LoVo (cell line): ENCODE data around the gene KRTAP5-1.

Experiments used
- DNase-seq: peaks from one replicate; pipeline ENCODE4 v3.0.0-alpha.2; 2016; ENCODE audit warnings: low spot score

KRTAP5-1 gene

GRCh38 chr11:1571760-1572196 lies 13.3 kb downstream of the KRTAP5-1 start:
- no peak for DNase-seq

DNA sequence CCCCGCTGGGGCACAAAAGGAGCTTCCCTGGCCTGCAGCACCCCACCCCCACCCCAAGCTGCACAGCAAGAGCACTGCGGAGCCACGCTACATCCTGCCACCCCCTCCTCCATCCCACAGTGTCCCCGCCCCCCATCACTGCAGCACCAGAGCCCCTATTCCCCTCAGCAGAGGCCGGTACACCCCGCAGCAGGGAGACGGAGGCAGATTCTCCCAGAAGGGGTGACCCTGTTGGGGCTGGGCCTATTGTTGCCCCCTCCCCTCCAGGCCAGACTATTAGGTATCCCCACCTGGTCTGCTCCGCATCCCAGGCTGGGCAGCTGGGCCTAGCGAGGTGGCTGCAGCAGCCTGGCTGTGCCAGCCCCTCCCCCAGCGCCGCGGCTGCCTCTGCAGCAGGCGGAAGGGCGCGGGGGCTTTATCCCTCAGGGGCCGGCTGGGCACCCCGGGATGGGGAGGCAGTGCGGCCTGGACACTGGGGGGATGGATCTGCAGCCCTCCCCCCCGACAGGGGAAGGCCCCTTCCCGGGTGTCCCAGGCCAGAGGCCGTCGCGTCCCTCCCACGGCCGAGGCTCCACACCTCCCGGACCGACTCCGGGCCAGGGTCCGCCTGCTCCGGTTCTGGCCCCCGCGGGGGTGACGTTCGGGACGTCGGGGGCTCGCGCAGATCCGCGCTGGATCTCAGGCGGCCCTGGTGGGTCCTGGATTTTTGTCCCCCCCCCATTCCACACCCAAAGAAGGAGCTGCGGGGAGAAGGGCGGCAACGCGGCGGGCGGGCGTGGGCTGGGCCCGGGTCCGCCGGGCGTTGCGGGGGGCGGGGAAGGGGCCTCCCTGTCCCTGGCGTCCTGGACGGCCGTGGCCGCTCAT lies 14.0 kb downstream of the KRTAP5-1 start:
- DNase-seq: no peak

- no peak for DNase-seq
These were observed 14.6 kb downstream of the KRTAP5-1 start for GRCh38 chr11:1570531-1570895.

GRCh38 chr11:1570001-1570453 lies 15.1 kb downstream of the KRTAP5-1 start:
- no peak for DNase-seq

DNA sequence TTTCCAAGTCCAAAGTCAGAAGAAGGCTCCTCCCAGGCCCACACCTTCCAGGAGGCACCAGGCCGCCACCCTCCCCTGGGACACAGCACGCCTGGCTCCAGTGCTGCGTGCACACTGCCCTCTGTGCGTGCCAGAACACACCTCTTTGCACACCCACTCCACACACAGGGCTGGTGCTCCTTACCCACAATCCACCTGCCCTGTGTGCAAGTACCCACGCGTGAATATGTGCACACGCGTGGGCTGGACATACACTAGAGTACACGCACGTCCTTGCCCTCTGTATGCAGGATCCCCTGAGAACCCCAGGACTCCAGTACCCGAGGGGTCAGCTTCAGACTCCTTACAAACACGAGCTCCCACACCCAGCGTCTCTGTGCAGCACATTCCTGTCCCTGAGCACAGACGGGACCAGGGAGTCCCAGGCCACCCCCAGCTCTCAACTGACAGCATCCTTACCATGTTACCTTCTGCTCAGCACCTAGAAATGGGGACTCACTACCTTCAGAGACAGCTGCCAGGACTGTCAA lies 15.8 kb downstream of the KRTAP5-1 start:
- DNase-seq: no peak

DNA sequence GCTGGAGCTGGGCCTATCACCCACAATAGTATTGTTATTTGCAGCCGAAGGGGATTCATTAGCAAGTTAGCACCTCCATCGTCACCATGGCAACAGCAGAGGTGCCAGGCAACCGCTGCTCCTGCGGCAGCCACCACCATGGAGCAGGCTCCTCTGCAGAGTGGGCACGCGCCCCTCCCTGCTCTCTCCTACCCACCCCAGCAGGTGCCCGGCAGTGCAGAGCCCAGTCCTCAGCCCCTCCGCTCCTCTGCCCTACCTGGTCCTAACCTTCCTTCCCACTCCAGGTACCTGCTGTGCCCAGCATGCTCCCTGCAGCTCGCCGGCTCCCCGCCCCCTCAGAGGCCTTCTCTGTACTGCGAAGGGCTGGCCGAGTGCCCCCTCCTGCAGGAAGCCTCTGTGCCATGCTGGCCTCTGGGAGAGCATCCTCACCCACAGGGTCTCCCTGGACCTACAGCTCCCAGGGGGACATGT lies 16.6 kb downstream of the KRTAP5-1 start:
- DNase-seq: no peak

DNA sequence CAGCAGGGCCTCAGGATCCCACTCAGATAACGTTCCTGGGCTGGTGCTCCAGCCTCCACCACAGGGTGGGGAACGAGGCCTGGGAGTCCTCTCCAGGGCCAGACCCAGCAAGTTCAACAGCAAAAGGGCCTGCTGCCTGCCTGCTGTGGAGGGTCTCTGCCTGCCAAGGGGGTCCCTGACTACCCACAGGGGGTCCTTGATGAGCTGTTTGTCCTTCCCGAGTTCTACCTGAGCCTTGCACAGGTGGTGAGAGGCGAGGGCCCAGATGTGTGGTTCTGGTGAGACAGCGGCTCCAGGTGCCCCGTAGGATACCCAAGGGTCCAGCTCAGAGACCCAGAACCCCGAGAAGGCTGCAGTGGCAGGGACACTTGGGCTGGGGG lies 17.4 kb downstream of the KRTAP5-1 start:
- no peak for DNase-seq

GRCh38 chr11:1567052-1567720 lies 17.9 kb downstream of the KRTAP5-1 start:
- DNase-seq: no peak

DNA sequence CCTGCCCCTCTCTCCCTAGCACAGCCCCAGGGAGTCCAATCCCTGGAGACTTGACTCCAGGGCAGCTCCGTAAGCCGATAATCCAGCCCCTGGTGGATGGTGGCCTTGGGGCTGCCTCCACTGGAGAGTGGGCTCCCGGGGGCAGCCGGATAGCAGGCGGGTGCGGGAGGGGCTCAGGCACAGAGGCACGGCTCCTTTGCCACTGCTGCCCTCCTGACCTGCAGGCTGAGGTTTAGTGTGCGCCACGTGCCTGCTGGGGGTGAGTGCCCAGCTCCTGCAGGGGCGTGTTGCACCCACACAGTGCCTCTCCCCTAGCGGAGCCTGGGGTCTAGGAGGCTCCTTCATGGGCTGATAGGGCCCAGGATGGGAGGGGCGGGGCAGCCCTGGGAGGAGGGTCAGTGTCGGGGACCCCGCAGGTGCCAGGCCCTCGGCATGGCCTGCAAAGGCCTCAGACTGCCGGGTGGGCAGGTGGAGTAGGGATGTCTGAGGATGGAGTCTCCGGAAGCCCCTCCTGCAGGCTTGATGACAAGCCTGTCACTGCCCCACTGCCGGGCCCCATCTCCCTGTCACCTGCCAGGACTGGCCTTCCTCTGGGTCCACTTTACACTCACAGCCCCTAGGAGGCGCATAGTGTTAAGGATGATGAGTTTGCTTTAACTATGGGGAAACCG lies 18.6 kb downstream of the KRTAP5-1 start:
- no peak for DNase-seq

- DNase-seq: no peak
These were observed 19.2 kb downstream of the KRTAP5-1 start for GRCh38 chr11:1565904-1566247.

- no peak for DNase-seq
These were observed 19.7 kb downstream of the KRTAP5-1 start for GRCh38 chr11:1565173-1565903.

DNA sequence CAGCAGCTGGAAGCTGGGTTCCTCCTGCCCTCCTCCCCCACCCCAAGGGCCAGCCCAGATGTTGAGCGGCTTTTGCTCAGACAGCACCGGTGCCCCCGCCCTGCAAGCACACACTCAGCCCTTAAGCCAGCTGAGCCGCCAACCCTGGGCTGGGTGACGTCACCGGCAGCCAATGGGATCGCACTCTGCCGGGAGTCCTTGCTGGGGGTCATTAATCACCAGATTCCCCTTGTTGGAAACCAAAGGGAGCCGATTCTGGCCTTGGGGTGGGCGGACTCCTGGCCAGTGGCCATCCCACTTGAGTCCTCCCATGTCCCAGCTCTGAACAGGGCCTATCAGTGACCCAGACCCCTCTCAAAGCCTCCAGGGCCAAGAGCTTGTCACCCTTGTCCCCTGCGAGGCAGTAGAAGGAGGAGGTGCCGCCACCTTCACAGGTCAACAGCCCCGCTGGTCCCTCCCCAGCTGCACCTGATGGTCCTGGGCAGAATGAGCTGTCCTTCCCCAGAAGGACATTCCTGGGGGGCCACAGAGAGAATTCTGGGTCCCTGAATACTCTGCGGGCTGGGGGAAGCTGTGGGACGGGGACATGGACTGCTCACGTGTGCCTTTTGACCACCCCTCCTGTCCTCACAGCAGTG lies 20.4 kb downstream of the KRTAP5-1 start:
- no peak for DNase-seq

- no peak for DNase-seq
These were observed 21.2 kb downstream of the KRTAP5-1 start for GRCh38 chr11:1563697-1564534.

DNA sequence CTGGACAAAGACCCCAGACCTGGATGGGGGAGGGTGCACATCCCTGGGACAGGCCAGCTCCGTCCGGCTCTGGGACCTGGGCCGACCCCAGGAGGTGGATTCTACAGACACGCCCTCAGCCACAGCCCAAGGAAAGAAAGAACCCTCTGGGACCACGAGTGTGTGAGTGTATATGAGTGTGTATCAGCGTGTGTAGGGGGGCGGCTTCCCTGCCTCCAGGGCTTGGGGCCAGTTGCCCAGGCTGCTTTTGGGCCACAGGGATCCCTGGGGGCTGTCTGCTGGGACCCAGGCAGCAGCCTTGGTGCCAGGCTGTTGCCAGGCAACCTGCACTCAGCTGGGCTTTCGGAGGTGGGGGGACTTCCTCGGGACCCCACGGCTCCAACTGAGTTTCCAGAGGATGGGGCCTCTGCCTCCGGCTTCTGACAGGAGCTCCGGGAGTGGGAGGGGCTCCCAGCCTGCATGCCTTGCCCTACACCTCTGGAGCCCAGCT lies 21.9 kb downstream of the KRTAP5-1 start:
- DNase-seq: no peak

DNA sequence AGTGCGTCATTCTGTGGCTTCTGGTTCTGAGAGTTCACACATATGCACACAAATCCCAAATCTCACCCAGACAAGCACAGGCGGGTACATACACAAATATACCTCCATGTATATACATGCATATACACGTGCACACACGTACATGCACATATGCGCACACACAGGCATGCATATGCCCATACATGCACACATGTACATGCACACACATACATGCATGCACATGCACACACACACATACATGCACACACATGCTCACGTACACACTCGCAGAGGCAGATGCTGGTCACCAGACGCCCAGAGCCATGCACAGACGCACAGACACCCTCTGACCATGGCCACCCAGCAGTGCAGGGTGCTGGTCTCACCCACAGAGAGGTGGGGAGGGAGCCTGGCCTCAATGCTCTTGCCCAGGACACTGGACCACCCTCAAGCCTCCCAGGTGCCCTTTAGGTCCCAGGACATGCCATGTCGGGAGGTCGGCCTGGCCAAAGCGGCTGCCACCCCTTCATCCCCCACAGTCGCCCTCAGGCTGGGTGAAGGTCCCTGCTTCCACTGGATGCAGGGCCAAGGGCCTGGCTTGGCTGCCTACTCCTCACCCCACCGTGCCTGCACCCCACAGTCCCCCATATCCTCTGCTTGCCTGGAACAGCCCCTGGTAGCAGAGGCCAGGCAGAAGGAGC lies 22.5 kb downstream of the KRTAP5-1 start:
- DNase-seq: no peak

DNA sequence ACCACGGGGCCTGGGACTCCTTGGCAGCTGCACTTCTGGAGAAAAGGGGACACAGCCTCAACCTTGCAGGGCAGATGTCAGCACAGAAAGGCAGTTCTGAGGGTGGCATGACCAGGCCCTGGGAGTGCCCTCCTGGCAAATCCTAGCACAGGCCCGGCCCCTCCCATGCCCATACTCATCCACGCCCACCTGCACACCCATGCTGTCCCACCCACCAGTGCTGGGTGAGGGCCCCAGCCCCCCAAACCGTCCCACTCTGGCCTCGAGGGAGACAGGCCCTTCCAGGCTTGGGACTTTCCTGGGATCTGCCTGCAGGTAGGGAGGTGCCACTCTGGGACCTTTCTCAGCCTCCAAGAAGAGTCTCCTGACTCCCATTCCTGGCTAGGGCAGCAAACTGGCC lies 23.1 kb downstream of the KRTAP5-1 start:
- DNase-seq: no peak

GRCh38 chr11:1561266-1561665 lies 23.8 kb downstream of the KRTAP5-1 start:
- DNase-seq: no peak

DNA sequence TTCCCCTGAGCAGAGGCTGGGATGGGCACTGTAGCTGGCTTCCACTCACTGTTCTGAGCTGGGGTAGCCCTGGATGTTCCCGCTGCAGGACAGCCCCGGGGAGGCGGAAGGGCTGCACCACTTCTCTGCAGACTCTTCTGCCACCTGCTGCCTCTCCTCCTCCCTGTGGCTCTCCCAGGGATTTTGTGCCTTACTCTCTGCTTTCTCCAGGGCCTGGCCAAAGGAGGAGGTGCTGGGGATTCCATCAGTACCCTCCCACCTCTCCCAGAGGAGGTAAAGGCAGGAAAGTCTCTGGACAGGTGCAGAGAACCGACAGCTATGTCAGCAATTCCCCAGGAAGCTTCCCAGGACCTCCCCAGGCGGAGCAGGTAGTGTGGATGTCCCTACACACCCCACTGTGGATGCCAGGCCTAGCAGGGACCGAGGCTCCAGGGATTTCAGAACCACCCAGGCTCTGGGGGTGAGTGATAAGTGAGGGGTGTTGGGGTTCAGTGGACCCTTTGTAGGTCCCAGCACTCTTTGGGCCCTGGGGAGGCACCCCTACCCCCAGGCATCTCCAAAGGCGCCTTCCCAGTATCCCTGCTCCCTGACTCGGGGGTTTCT lies 24.3 kb downstream of the KRTAP5-1 start:
- no peak for DNase-seq

- DNase-seq: no peak
These were observed 25.0 kb downstream of the KRTAP5-1 start for GRCh38 chr11:1560002-1560648.
